GM12875 (cell line): Measurements from ENCODE around the gene MNT.

ENCODE experiments used
- H3K4me3 ChIP-seq: one replicate; pipeline ENCODE4 v1.5.1; 2011; ENCODE audit warnings: low read depth, low read length, control low read depth
- CTCF ChIP-seq: IDR thresholded peaks from 2 replicates; pipeline ENCODE4 v1.5.1; 2011; ENCODE audit warnings: low read depth, mild to moderate bottlenecking, control low read depth, inconsistent platforms, low read length, moderate library complexity, borderline replicate concordance; ENCODE audit not compliant: insufficient read depth

Gene MNT

GRCh38 chr17:2405247-2405926 lies 4.5 kb upstream of the MNT start:
- TF ChIP-seq CTCF: no peak
- H3K4me3 ChIP-seq: no peak overlapping the region

GRCh38 chr17:2403044-2403443 lies 2.2 kb upstream of the MNT start:
- H3K4me3 ChIP-seq: no peak overlapping the region
- no peak for TF ChIP-seq CTCF

- H3K4me3 ChIP-seq: peak overlapping the region; percentile 48
- no peak for TF ChIP-seq CTCF
These were observed 1.7 kb upstream of the MNT start for GRCh38 chr17:2402544-2402943.

GRCh38 chr17:2401426-2402221 lies 764 bp upstream of the MNT start:
- H3K4me3 ChIP-seq: peak overlapping the region; percentile 70
- TF ChIP-seq CTCF: no peak

- TF ChIP-seq CTCF: no peak
- H3K4me3 ChIP-seq: peak overlapping the region; percentile 70
These were observed 390 bp downstream of the MNT start for GRCh38 chr17:2400474-2400866.

- no peak for TF ChIP-seq CTCF
- H3K4me3 ChIP-seq: peak overlapping the region; percentile 70
These were observed 1.0 kb downstream of the MNT start for GRCh38 chr17:2399572-2400473.
